ENCODE measurements around the gene APRT.

The APRT gene

DNA sequence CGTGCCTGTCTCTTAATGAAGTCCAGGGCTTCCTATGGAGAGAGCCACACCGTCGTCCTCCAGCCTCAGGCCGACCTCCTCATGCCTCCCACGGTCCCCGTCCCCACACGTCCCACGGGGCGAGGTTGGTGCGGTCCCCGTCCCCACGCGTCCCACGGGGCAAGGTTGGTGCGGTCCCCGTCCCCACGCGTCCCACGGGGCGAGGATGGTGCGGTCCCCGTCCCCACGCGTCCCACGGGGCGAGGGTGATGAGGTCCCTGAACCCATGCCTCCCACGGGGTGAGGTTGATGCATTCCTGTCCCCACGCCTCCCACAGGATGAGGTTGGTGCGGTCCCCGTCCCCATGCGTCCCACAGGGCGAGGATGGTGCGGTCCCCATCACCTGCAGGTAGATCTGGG, 24.1 kb upstream of the APRT start:
- no peak for DNase-seq
- Histone ChIP-seq H2BK15ac (ENCODE audit: low read depth, poor library complexity, severe bottlenecking) (no peak overlapping the region), H4K91ac (ENCODE audit: low read length) (no peak overlapping the region), H3K27ac (ENCODE audit: low read length, poor library complexity, severe bottlenecking) (no peak overlapping the region), H3K79me1 (replicated peaks; ENCODE audit: low read length, poor library complexity, severe bottlenecking) (no peaks in the 10 kb centered on the region), H2BK120ac (ENCODE audit: low read depth, low read length) (no peak overlapping the region), H3K9me3 (ENCODE audit: control insufficient read depth, low read length) (no peaks in the 10 kb centered on the region), H2BK12ac (ENCODE audit: low read length in 2 of 2) (no peak overlapping the region), H2BK5ac (ENCODE audit: low read depth, low read length, poor library complexity, severe bottlenecking) (no peak overlapping the region), H3K4me2 (ENCODE audit: low read length, poor library complexity, severe bottlenecking) (no peak overlapping the region), H3K18ac (ENCODE audit: low read depth in 1 of 2, low read length in 2 of 2) (no peak overlapping the region), H4K8ac (ENCODE audit: low read length) (no peak overlapping the region), H3K14ac (ENCODE audit: low read length in 2 of 2) (no peak overlapping the region), H3K4ac (ENCODE audit: low read depth in 1 of 2, low read length in 2 of 2) (no peak overlapping the region), H3K4me3 (ENCODE audit: insufficient read depth in 1 of 2, low read depth in 1 of 2, low read length in 2 of 2) (no peak overlapping the region), H3K23ac (ENCODE audit: low read length in 2 of 2) (no peak overlapping the region), H3K4me1 (ENCODE audit: control insufficient read depth, insufficient read depth, low read depth, low read length) (peaks cover 12% of the 10 kb centered on the region), H3K36me3 (ENCODE audit: control insufficient read depth in 1 of 2, insufficient read depth in 2 of 2, low read depth in 1 of 2, low read length in 2 of 2) (peaks cover 46 to 67% of the 10 kb centered on the region in 2 experiments), H2AFZ (ENCODE audit: low read depth, low read length) (no peak overlapping the region), H2AK5ac (ENCODE audit: low read length, severe bottlenecking) (no peak overlapping the region), H3K27me3 (ENCODE audit: control insufficient read depth in 1 of 2, insufficient read depth in 1 of 2, low read length in 2 of 2) (no peaks in the 10 kb centered on the region), H3K9ac (ENCODE audit: low read length) (no peak overlapping the region)
- WGBS = 95% methylated on average over 32 of the region's 33 CpGs

GRCh38 chr16:88835383-88835782, 23.7 kb upstream of the APRT start:
- Histone ChIP-seq H4K8ac (ENCODE audit: low read length) (no peak overlapping the region), H3K4me1 (ENCODE audit: control insufficient read depth, insufficient read depth, low read depth, low read length) (peaks cover 12% of the 10 kb centered on the region), H3K9me3 (ENCODE audit: control insufficient read depth, low read length) (no peaks in the 10 kb centered on the region), H3K9ac (ENCODE audit: low read length) (no peak overlapping the region), H2BK120ac (ENCODE audit: low read depth, low read length) (no peak overlapping the region), H3K18ac (ENCODE audit: low read depth in 1 of 2, low read length in 2 of 2) (no peak overlapping the region), H3K14ac (ENCODE audit: low read length in 2 of 2) (no peak overlapping the region), H3K36me3 (ENCODE audit: control insufficient read depth in 1 of 2, insufficient read depth in 2 of 2, low read depth in 1 of 2, low read length in 2 of 2) (peaks cover 42 to 67% of the 10 kb centered on the region in 2 experiments), H2AK5ac (ENCODE audit: low read length, severe bottlenecking) (no peak overlapping the region), H3K27me3 (ENCODE audit: control insufficient read depth in 1 of 2, insufficient read depth in 1 of 2, low read length in 2 of 2) (no peaks in the 10 kb centered on the region), H2BK15ac (ENCODE audit: low read depth, poor library complexity, severe bottlenecking) (no peak overlapping the region), H3K4me2 (ENCODE audit: low read length, poor library complexity, severe bottlenecking) (no peak overlapping the region), H3K79me1 (replicated peaks; ENCODE audit: low read length, poor library complexity, severe bottlenecking) (no peaks in the 10 kb centered on the region), H3K4me3 (ENCODE audit: insufficient read depth in 1 of 2, low read depth in 1 of 2, low read length in 2 of 2) (no peak overlapping the region), H4K91ac (ENCODE audit: low read length) (no peak overlapping the region), H3K23ac (ENCODE audit: low read length in 2 of 2) (no peak overlapping the region), H3K4ac (ENCODE audit: low read depth in 1 of 2, low read length in 2 of 2) (no peak overlapping the region), H2BK12ac (ENCODE audit: low read length in 2 of 2) (no peak overlapping the region), H3K27ac (ENCODE audit: low read length, poor library complexity, severe bottlenecking) (no peak overlapping the region), H2AFZ (ENCODE audit: low read depth, low read length) (no peak overlapping the region), H2BK5ac (ENCODE audit: low read depth, low read length, poor library complexity, severe bottlenecking) (no peak overlapping the region)
- DNase-seq = no peak
- 89% methylated on average over 11 of the region's 11 CpGs for WGBS

- no peak overlapping the region for H2BK120ac ChIP-seq (ENCODE audit: low read depth, low read length)
These were observed 22.9 kb upstream of the APRT start for GRCh38 chr16:88834670-88835069.

DNA sequence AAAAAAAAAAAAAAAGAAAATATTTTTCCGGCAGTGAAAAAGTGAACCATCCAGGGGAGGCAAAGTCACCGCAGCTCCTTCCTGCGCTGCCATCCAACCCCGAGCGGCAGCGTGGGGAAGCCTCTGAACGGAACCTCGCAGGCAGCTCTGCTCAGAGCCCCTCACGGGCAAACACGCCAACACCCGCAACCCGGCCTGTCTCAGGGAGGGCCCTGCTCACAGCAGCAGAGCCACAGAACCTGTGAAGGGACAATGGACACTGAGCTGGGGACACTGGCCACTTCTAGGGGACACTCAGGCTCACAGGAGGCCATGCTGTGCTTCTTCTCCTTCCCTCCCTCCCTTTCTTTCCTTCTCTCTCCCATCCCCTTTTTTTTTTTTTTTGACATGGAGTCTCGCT, 21.4 kb upstream of the APRT start:
- Histone ChIP-seq H3K4me3 (ENCODE audit: insufficient read depth in 1 of 2, low read depth in 1 of 2, low read length in 2 of 2) (no peak overlapping the region), H2BK120ac (ENCODE audit: low read depth, low read length) (no peak overlapping the region), H3K23ac (ENCODE audit: low read length in 2 of 2) (no peak overlapping the region), H3K18ac (ENCODE audit: low read depth in 1 of 2, low read length in 2 of 2) (no peak overlapping the region), H3K27ac (ENCODE audit: low read length, poor library complexity, severe bottlenecking) (no peak overlapping the region), H2BK5ac (ENCODE audit: low read depth, low read length, poor library complexity, severe bottlenecking) (no peak overlapping the region), H3K9me3 (ENCODE audit: control insufficient read depth, low read length) (no peaks in the 10 kb centered on the region), H3K27me3 (ENCODE audit: control insufficient read depth in 1 of 2, insufficient read depth in 1 of 2, low read length in 2 of 2) (no peaks in the 10 kb centered on the region), H3K9ac (ENCODE audit: low read length) (no peak overlapping the region), H4K91ac (ENCODE audit: low read length) (no peak overlapping the region), H3K79me1 (replicated peaks; ENCODE audit: low read length, poor library complexity, severe bottlenecking) (no peaks in the 10 kb centered on the region), H3K36me3 (ENCODE audit: control insufficient read depth in 1 of 2, insufficient read depth in 2 of 2, low read depth in 1 of 2, low read length in 2 of 2) (peaks cover 26 to 64% of the 10 kb centered on the region in 2 experiments), H2AFZ (ENCODE audit: low read depth, low read length) (no peak overlapping the region), H2BK12ac (ENCODE audit: low read length in 2 of 2) (no peak overlapping the region), H3K4me2 (ENCODE audit: low read length, poor library complexity, severe bottlenecking) (no peak overlapping the region), H3K4ac (ENCODE audit: low read depth in 1 of 2, low read length in 2 of 2) (no peak overlapping the region), H2AK5ac (ENCODE audit: low read length, severe bottlenecking) (no peak overlapping the region), H2BK15ac (ENCODE audit: low read depth, poor library complexity, severe bottlenecking) (no peak overlapping the region), H3K4me1 (ENCODE audit: control insufficient read depth, insufficient read depth, low read depth, low read length) (peaks cover 12% of the 10 kb centered on the region), H4K8ac (ENCODE audit: low read length) (no peak overlapping the region), H3K14ac (ENCODE audit: low read length in 2 of 2) (no peak overlapping the region)
- DNase-seq = no peak
- WGBS = 98% methylated on average over 13 of the region's 13 CpGs

More at GRCh38 chr16:88834670-88835069, 22.9 kb upstream of the APRT start:
- H2BK5ac ChIP-seq (ENCODE audit: low read depth, low read length, poor library complexity, severe bottlenecking) = no peak overlapping the region
- no peak overlapping the region for H3K4ac ChIP-seq (ENCODE audit: low read depth in 1 of 2, low read length in 2 of 2)
- no peak overlapping the region for H3K4me2 ChIP-seq (ENCODE audit: low read length, poor library complexity, severe bottlenecking)
- H3K4me3 ChIP-seq (ENCODE audit: insufficient read depth in 1 of 2, low read depth in 1 of 2, low read length in 2 of 2) = no peak overlapping the region
- H4K8ac ChIP-seq (ENCODE audit: low read length) = no peak overlapping the region
- H3K23ac ChIP-seq (ENCODE audit: low read length in 2 of 2) = no peak overlapping the region
- peaks cover 12% of the 10 kb centered on the region for H3K4me1 ChIP-seq (ENCODE audit: control insufficient read depth, insufficient read depth, low read depth, low read length)
- H3K9me3 ChIP-seq (ENCODE audit: control insufficient read depth, low read length) = no peaks in the 10 kb centered on the region
- H2AK5ac ChIP-seq (ENCODE audit: low read length, severe bottlenecking) = no peak overlapping the region
- H3K27ac ChIP-seq (ENCODE audit: low read length, poor library complexity, severe bottlenecking) = no peak overlapping the region
- WGBS = 95% methylated on average over 12 of the region's 13 CpGs
- no peak overlapping the region for H3K9ac ChIP-seq (ENCODE audit: low read length)
- H4K91ac ChIP-seq (ENCODE audit: low read length) = no peak overlapping the region
- H3K79me1 ChIP-seq (replicated peaks; ENCODE audit: low read length, poor library complexity, severe bottlenecking) = no peaks in the 10 kb centered on the region
- H3K14ac ChIP-seq (ENCODE audit: low read length in 2 of 2) = no peak overlapping the region
- H3K18ac ChIP-seq (ENCODE audit: low read depth in 1 of 2, low read length in 2 of 2) = no peak overlapping the region
- no peak overlapping the region for H2AFZ ChIP-seq (ENCODE audit: low read depth, low read length)
- DNase-seq = no peak
- no peak overlapping the region for H2BK15ac ChIP-seq (ENCODE audit: low read depth, poor library complexity, severe bottlenecking)
- peaks cover 35 to 65% of the 10 kb centered on the region in 2 experiments for H3K36me3 ChIP-seq (ENCODE audit: control insufficient read depth in 1 of 2, insufficient read depth in 2 of 2, low read depth in 1 of 2, low read length in 2 of 2)
- no peaks in the 10 kb centered on the region for H3K27me3 ChIP-seq (ENCODE audit: control insufficient read depth in 1 of 2, insufficient read depth in 1 of 2, low read length in 2 of 2)
- no peak overlapping the region for H2BK12ac ChIP-seq (ENCODE audit: low read length in 2 of 2)

Data from mesenchymal stem cell (in vitro differentiated cells and primary cell).